ENCODE results near the gene PHAF1. TPM values are rescaled to one million over a fixed set of nuclear protein-coding genes. Genes with fewer than 3 reads are reported as not detected.

The PHAF1 gene
- total RNA-seq, 1 donor from 2014 or later, result 19.6 TPM

DNA sequence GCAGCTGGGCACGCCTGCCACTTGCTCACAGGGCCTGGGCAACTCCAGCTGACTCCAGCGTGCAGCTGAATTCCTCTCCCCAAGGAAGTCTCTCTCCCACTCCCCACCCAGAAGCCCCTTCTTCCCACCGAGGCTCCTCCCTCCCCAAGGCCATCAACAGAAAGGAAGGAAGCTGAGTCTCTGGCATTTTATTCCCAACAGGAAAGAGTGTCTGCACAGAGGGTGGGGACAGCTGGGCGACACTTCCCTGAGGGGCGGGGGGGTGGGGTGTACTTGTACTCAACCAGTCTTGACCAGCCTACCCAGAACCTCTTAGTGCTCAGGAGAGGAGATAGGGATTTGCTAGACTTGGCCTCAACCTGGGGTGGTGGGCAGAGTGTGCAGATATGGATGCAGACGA is 80.3 kb downstream of the PHAF1 start, which contains the start of gene EXOC3L1:
Gene EXOC3L1 (minus strand): TSS at position 96 of the 400 bp plus-strand sequence. CDS start 460 bp downstream, outside the sequence.
- intact Hi-C loops (cut with micrococcal nuclease), result loop anchor here (5.0 kb wide), 1 partner anchor 207 kb away; no protein-coding TSS in a partner anchor

DNA sequence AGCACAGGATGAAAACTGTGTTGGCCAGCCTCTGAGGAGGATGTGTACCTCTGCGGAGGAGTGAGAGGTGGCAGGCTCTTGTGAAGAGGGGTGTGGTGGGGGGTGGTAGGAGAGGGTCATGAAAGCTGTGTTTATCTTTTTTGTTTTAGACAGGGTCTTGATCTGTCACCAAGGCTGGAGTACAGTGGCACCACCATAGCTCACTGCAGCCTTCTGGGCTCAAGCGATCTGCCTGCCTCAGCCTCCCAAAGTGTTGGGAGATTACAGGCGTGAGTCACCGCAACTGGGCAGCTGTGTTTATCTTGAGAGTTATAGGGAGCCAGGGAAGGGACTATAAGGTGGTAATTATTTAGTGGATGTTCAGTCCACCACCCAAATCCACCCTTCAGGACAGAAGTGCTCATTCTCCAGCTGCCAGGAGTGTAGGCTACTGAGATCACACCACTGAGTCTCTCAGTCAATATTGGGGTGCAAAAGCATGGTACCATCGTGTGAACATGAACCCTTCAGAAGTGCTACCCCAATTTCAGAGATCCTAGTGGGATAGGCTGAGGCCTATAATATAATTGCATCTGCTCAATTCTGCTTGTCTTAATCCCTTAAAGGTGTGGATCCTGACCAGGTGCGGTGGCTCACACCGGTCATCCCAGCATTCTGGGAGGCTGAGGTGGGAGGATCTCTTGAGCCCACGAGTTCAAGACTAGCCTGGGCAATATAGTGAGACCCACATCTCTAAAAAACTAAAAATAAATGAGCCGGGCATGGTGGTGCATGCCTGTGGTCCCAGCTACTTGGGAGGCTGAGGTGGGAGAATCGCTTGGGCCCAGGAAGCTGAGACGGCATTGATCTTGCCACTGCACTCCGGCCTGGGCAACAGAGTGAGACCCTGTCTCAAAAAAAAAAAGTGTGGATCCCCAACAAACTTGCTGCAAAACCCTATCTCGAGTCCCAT is 81.0 kb downstream of the PHAF1 start:
- intact Hi-C loops (cut with micrococcal nuclease), result loop anchor here (5.0 kb wide), 1 partner anchor 207 kb away; no protein-coding TSS in a partner anchor

DNA sequence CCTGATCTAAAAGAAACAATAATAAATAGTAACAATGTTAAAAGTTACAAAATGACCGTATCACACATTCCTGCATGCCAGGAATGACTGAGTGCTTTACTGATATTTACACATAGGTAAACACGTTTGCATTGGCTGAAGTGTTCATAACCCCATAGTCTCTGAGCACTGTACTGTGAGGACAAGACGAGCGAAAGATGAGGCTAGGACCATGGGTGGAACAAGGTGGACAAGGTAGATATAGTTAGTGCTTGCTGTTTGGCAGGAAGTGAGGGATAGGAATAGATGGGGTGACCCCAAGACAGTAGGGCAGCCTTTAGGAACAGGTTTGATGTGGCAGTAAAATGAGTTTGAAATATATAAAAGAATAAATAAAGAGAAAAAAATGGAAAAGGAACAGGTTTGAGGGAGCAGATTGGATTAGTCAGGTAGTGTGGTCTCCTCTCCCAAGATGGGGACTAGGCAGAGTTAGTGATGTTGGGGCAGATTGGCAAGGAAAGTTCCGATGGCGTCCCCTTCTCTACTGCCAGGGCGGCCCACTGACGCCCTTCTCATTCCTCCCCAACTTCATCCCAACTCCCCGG is 81.8 kb downstream of the PHAF1 start:
- intact Hi-C loops (cut with micrococcal nuclease), result loop anchor here (5.0 kb wide), 1 partner anchor 206 kb away; no protein-coding TSS in a partner anchor

DNA sequence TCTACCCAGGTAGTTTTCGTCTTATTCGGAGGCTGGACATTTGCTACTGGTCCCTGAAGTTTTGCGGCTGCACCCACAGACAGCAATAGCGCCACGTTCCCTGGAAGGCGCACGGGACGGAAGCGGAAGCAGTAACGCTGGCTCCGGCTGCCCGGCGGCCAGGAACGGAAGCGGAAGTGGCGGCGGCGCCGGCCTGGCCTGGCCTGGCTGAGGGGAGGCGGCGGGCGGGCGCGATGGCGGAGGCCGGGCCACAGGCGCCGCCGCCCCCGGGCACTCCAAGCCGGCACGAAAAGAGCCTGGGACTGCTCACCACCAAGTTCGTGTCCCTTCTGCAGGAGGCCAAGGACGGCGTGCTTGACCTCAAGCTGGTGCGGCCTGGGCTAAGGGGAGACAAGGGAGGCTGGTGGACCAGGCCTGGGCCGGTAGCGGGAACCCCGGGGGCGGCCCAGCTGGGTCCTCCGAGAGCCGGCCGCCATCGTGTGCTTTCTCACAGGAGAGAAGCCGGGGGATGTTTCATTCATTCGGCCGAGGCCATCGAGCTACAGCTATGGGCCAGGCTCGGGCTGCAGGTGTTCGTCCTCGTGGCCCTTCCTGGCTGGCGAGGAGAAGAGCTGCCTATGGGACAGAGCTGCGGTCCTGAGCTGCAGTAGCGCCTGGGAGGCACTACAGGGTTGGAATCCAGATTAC is 82.4 kb downstream of the PHAF1 start, which contains the start of gene E2F4:
Gene E2F4 (plus strand): TSS at position 161 of the 687 bp plus-strand sequence. CDS start 73 bp downstream, at position 234.
- intact Hi-C loops (cut with micrococcal nuclease), result loop anchor here (1.0 to 5.0 kb wide), 7 partner anchors 9 to 290 kb away; partner anchors contain the start of genes FBXL8, FHOD1, MATCAP1 and TMEM208

DNA sequence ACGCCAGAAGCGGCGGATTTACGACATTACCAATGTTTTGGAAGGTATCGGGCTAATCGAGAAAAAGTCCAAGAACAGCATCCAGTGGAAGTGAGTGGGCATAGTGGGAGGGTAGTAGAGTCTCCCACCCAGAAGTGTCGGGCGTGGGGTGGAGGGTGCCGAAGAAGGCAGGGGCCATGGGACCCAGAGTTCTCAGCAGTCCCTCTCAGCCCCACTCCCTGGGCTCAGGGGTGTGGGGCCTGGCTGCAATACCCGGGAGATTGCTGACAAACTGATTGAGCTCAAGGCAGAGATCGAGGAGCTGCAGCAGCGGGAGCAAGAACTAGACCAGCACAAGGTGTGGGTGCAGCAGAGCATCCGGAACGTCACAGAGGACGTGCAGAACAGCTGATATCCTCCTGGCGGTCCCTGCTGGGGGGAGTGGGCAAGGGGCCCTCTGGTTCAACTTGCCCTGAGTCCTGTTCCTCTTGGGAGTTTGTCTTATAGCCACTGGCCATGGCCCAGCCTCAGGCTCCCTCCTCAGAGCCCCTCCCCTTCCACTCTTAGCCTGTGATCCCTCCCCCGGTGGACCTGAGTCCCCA is 83.1 kb downstream of the PHAF1 start:
- intact Hi-C loops (cut with micrococcal nuclease), result loop anchor here (1.0 to 5.0 kb wide), 7 partner anchors 10 to 289 kb away; partner anchors contain the start of genes FBXL8, FHOD1, MATCAP1 and TMEM208

DNA sequence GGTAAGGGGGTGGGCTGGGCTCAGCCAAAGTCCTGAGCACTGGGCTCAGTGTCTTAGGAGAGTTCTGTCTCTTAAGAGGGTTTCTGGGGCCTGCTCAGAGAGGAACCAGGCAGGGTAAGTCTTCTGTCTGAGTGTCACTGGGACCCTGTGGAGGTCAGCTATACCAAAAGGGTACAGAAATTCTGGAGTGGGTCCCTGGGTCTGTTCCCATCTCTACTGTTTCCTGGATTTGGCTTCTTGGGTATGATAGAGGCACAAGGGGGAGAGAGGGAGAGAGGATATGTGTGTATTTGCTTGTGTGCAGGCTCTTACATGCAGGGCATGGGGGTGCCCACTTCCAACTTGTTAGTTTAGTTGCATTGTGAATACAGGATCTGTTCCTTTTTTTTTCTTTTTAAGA is 83.8 kb downstream of the PHAF1 start:
- intact Hi-C loops (cut with micrococcal nuclease), result loop anchor here (5.0 kb wide), 1 partner anchor 204 kb away; no protein-coding TSS in a partner anchor

DNA sequence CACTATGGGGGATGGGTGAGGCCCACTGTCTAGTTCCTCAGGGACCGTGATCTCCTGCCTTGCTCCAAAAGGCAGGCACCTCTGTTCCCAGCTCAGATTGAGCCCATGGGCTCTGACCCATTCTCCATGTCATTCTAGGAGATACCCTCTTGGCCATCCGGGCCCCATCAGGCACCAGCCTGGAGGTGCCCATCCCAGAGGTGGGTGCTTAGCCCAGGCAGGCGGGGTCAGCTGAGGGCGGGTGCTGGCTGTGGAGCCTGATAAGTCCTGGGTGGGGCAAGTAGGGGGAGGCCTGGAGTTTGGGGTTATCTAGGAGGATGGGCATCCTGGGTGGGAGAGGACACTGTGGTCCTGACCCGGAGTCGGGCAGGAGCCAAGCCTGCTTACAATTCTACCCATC is 84.5 kb downstream of the PHAF1 start:
- intact Hi-C loops (cut with micrococcal nuclease), result loop anchor here (5.0 kb wide), 1 partner anchor 203 kb away; no protein-coding TSS in a partner anchor

DNA sequence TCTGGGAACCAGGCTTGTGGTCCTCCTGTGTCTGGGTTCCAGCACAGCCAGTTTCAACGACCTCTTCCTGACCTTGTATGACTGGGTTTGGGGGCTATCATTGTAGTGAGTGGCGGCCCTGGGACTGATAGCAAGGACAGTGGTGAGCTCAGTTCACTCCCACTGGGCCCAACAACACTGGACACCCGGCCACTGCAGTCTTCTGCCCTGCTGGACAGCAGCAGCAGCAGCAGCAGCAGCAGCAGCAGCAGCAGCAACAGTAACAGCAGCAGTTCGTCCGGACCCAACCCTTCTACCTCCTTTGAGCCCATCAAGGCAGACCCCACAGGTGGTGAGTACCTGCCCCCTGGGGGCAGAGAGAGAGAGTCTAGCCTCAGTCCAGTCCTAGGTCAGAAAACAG is 85.9 kb downstream of the PHAF1 start:
- intact Hi-C loops (cut with micrococcal nuclease), result no loop called here

DNA sequence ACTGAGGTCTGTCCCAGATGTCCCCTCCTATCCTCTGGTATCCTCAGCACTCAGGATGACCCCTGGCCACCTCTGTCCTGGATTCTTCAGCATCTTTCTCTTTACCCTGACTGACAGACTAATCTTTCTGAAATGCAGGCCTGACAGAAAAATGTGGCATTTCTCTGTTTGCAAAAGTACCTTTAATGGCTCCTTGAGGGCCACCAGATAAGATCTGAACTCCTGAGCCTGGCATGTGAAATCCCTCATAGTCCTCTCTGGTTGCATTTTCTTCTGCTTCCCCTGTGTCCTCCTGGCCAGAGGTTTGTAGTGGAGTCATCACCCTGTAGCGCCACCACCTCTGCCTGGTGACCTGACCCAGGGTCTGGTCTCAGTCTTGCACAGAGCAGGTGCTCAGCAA is 87.1 kb downstream of the PHAF1 start:
- intact Hi-C loops (cut with micrococcal nuclease), result no loop called here

DNA sequence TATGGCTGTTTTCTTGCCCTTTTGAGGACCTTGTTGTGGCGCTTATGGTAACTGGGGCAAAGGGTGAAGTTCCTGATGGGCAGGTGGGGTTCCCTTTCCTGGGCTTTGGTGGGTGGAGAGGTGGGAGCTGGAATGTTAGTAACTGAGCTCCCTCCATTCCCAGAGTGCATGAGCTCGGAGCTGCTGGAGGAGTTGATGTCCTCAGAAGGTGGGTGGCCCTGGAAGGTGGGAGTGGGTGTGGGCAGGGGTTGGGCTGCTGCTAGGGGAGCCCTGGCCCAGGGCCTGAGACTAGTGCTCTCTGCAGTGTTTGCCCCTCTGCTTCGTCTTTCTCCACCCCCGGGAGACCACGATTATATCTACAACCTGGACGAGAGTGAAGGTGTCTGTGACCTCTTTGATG is 88.0 kb downstream of the PHAF1 start:
- intact Hi-C loops (cut with micrococcal nuclease), result no loop called here

Other genes with a start within 250 kb of the PHAF1 start
- gene PDP2, start 229.4 kb upstream of the PHAF1 start, total RNA-seq, result 30.8 and 32.6 TPM in 2 replicates
- not detected in 2 replicates for gene CDH16, start 191.1 kb upstream of the PHAF1 start, total RNA-seq
- 0.95 and 1.1 TPM in 2 replicates for gene RRAD, start 184.4 kb upstream of the PHAF1 start, total RNA-seq
- 119 and 126 TPM in 2 replicates for gene CIAO2B, start 175.5 kb upstream of the PHAF1 start, total RNA-seq
- gene CES2, start 174.4 kb upstream of the PHAF1 start, total RNA-seq, result 41.1 and 46.0 TPM in 2 replicates
- gene CES3, start 148.7 kb upstream of the PHAF1 start, total RNA-seq, result 9.0 and 9.6 TPM in 2 replicates
- gene CES4A, start 121.4 kb upstream of the PHAF1 start, total RNA-seq, result 48.9 and 54.4 TPM in 2 replicates
- 216 and 221 TPM in 2 replicates for gene CBFB, start 80.8 kb upstream of the PHAF1 start, total RNA-seq
- 15.1 and 16.7 TPM in 2 replicates for gene B3GNT9, start 41.1 kb downstream of the PHAF1 start, total RNA-seq
- 85.9 and 89.9 TPM in 2 replicates for gene TRADD, start 50.0 kb downstream of the PHAF1 start, total RNA-seq
- gene FBXL8, start 50.0 kb downstream of the PHAF1 start, total RNA-seq, result 54.5 and 57.3 TPM in 2 replicates
- gene HSF4, start 54.8 kb downstream of the PHAF1 start, total RNA-seq, result 98.7 and 111 TPM in 2 replicates
- gene NOL3, start 60.6 kb downstream of the PHAF1 start, total RNA-seq, result 49.5 and 53.5 TPM in 2 replicates
- 79.1 and 79.7 TPM in 2 replicates for gene MATCAP1, start 74.0 kb downstream of the PHAF1 start, total RNA-seq
- 0.42 and 0.61 TPM in 2 replicates for gene EXOC3L1, start 80.2 kb downstream of the PHAF1 start, total RNA-seq
- gene E2F4, start 82.2 kb downstream of the PHAF1 start, total RNA-seq, result 137 and 146 TPM in 2 replicates
- 8.0 and 8.9 TPM in 2 replicates for gene ELMO3, start 89.2 kb downstream of the PHAF1 start, total RNA-seq
- 52.6 and 52.9 TPM in 2 replicates for gene TMEM208, start 117.2 kb downstream of the PHAF1 start, total RNA-seq
- gene FHOD1, start 137.5 kb downstream of the PHAF1 start, total RNA-seq, result 104 and 106 TPM in 2 replicates
- gene SLC9A5, start 139.0 kb downstream of the PHAF1 start, total RNA-seq, result 3.5 and 3.7 TPM in 2 replicates
- gene PLEKHG4, start 169.6 kb downstream of the PHAF1 start, total RNA-seq, result 23.0 and 25.4 TPM in 2 replicates
- 0.10 TPM in 1 of 2 replicates, not detected in the other for gene KCTD19, start 216.8 kb downstream of the PHAF1 start, total RNA-seq
- gene LRRC36, start 216.9 kb downstream of the PHAF1 start, total RNA-seq, result 0.51 TPM in 1 of 2 replicates, not detected in the other

Measured in T-helper 1 cell treated with Interleukin-12 subunit alpha and Interleukin-12 subunit beta and Interleukin-4 antibody, amounts not matched to agents 30 ng/mL and 1 ng/mL, for 36 hours (primary cell).